Stomach (tissue), 4 donors: ENCODE data around the gene COL25A1.

Experiments used
- EP300 ChIP-seq: sonication (generic); formaldehyde crosslinking; IDR thresholded peaks from one replicate; pipeline ENCODE4 v1.6.1; 2017; ENCODE audit warnings: antibody characterized with exemption
- POLR2A ChIP-seq, 4 donors: fragments of 450-650 bp; IDR thresholded peaks; one replicate each; pipeline ENCODE4 v1.6.1; 2016; ENCODE audit warnings: antibody characterized with exemption in 4 of 4, control low read depth in 2 of 4, mild to moderate bottlenecking in 1 of 4, moderate library complexity in 1 of 4
- POLR2AphosphoS5 ChIP-seq, 3 donors: sonication (generic); formaldehyde crosslinking; IDR thresholded peaks; one replicate each; pipeline ENCODE4 v1.6.1; 2016; ENCODE audit warnings: antibody characterized with exemption in 3 of 3
- TF ChIP-seq, protein P1 (sequence below), 7 experiments: fragments of 450-650 bp in 4 of 7; fragments of 200-600 bp in 3 of 7; sonication (generic) in 3 of 7; IDR thresholded peaks; one replicate each; pipeline ENCODE4 v1.5.1; 2016 to 2019; ENCODE audit warnings: antibody characterized with exemption in 7 of 7, control low read depth in 2 of 7, mild to moderate bottlenecking in 1 of 7

DNA sequence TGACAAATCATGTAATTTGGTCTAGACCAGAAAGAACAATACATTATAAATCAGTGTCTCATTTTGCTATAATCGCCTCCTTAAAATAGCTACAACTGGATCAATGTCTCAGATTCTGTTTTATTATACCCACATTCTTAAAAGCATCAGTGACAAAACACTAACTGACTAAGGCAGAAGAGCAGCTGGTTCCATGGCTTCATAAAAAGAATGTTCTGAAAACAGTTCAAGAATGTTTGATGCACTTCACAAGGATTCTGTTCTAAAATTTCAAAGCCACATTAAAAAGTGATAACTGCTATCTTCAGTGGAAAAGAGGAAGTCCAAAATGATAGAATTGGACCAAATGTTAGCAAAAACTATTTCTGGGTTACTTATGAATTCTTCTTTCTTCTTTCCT lies 69.8 kb downstream of the COL25A1 start:
- TF ChIP-seq, protein P1, sequence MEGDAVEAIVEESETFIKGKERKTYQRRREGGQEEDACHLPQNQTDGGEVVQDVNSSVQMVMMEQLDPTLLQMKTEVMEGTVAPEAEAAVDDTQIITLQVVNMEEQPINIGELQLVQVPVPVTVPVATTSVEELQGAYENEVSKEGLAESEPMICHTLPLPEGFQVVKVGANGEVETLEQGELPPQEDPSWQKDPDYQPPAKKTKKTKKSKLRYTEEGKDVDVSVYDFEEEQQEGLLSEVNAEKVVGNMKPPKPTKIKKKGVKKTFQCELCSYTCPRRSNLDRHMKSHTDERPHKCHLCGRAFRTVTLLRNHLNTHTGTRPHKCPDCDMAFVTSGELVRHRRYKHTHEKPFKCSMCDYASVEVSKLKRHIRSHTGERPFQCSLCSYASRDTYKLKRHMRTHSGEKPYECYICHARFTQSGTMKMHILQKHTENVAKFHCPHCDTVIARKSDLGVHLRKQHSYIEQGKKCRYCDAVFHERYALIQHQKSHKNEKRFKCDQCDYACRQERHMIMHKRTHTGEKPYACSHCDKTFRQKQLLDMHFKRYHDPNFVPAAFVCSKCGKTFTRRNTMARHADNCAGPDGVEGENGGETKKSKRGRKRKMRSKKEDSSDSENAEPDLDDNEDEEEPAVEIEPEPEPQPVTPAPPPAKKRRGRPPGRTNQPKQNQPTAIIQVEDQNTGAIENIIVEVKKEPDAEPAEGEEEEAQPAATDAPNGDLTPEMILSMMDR (IDR thresholded peaks at IDR 0.05): no peak
- TF ChIP-seq POLR2AphosphoS5 (IDR thresholded peaks at IDR 0.05) (no peak), POLR2A (IDR thresholded peaks at IDR 0.05) (no peak), EP300 (no peak)
